BLaER1 (cell line): ENCODE results near the gene CHMP4A.

Source experiments
- H3K27ac ChIP-seq: shearing (Covaris generic); formaldehyde crosslinking; 2 replicates; pipeline ENCODE4 v1.8.1; 2022
- H3K27me3 ChIP-seq: shearing (Covaris generic); formaldehyde crosslinking; 2 replicates; pipeline ENCODE4 v1.8.1; 2022
- H3K36me3 ChIP-seq: shearing (Covaris generic); formaldehyde crosslinking; 2 replicates; pipeline ENCODE4 v1.8.1; 2022
- H3K4me1 ChIP-seq: shearing (Covaris generic); formaldehyde crosslinking; 2 replicates; pipeline ENCODE4 v1.8.1; 2022
- H3K4me2 ChIP-seq: shearing (Covaris generic); formaldehyde crosslinking; 2 replicates; pipeline ENCODE4 v1.8.1; 2022
- H3K4me3 ChIP-seq: shearing (Covaris generic); formaldehyde crosslinking; 2 replicates; pipeline ENCODE4 v1.8.1; 2022
- H3K9ac ChIP-seq: shearing (Covaris generic); formaldehyde crosslinking; 2 replicates; pipeline ENCODE4 v1.8.1; 2022
- H3K9me3 ChIP-seq: shearing (Covaris generic); formaldehyde crosslinking; 2 replicates; pipeline ENCODE4 v1.8.1; 2022
- H4K20me1 ChIP-seq: shearing (Covaris generic); formaldehyde crosslinking; 2 replicates; pipeline ENCODE4 v1.8.1; 2022
- Cebpa-rat ChIP-seq: shearing (Covaris generic); IDR thresholded peaks from 2 replicates; pipeline ENCODE4 v1.8.1; 2022

CHMP4A gene

DNA sequence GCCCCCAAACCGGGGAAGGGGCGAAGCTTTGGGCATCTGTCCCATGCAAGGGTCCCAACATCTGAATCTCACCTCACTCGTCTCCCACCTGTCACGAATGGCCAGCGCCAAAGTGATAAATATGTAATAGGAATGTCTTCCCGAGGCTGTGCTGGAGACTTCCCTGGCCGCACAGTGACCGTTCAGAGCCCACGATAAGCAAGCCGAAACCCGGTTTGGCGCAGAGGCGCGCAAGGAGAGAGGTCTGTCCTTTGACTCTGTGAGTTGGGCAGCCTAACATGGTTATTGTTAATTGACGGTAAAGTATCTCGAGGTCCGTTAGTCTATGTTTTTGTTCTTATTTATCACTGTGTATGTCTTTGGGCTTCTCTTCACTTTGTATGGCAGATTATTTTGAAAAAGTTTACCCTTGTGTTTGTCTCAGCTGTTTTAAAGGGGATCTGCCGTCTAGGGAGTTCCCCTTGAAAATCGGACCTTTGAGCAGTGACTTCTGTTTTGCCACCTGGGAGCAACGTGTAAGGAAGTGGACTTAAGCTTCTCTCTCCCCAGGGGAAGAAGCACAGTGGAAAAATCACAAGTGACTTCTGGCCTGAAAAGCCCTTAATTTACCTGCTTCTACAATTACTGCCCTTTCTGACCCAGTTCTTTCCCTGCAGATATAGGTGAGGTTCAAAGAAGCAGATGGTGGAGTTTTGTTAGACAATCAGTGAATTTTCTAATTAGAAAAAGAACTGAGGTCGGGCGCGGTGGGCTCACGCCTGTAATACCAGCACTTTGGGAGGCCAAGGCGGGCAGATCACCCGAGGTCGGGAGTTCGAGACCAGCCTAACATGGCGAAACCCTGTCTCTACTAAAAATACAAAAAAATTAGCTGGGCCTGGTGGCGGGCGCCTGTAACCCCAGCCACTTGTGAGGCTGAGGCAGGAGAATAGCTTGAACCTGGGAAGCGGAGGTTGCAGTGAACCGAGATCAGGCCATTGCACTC lies 16.9 kb downstream of the CHMP4A start:
- Histone ChIP-seq H3K4me1 (peaks cover 58% of the 10 kb centered on the region), H3K4me2 (peak overlapping the region; percentile 84), H3K9me3 (peaks cover 3% of the 10 kb centered on the region), H3K36me3 (peaks cover 49% of the 10 kb centered on the region), H4K20me1 (no peaks in the 10 kb centered on the region), H3K9ac (peak overlapping the region; percentile 98), H3K27me3 (no peaks in the 10 kb centered on the region), H3K27ac (peak overlapping the region; percentile 99), H3K4me3 (peak overlapping the region; percentile 72)
- no peak for TF ChIP-seq Cebpa-rat

GRCh38 chr14:24195186-24196070 lies 17.9 kb downstream of the CHMP4A start, which contains the start of gene TM9SF1:
Gene TM9SF1 (minus strand): TSS chr14:24195441. CDS start chr14:24195019, 422 bp downstream.
- H3K9ac ChIP-seq: peak within 1 kb of the TSS; percentile 98
- H4K20me1 ChIP-seq: no peaks in the 10 kb centered on the region
- peak within 1 kb of the TSS; percentile 84 for H3K4me2 ChIP-seq
- peaks cover 58% of the 10 kb centered on the region for H3K4me1 ChIP-seq
- no peaks in the 10 kb centered on the region for H3K9me3 ChIP-seq
- H3K27me3 ChIP-seq: no peaks in the 10 kb centered on the region
- peak within 1 kb of the TSS; percentile 72 for H3K4me3 ChIP-seq
- peak within 1 kb of the TSS; percentile 99 for H3K27ac ChIP-seq
- H3K36me3 ChIP-seq: peaks cover 46% of the 10 kb centered on the region
- no peak for TF ChIP-seq Cebpa-rat

GRCh38 chr14:24194873-24195185 lies 18.5 kb downstream of the CHMP4A start:
- peak overlapping the region; percentile 72 for H3K4me3 ChIP-seq
- no peaks in the 10 kb centered on the region for H4K20me1 ChIP-seq
- TF ChIP-seq Cebpa-rat: no peak
- peaks cover 45% of the 10 kb centered on the region for H3K36me3 ChIP-seq
- H3K27me3 ChIP-seq: no peaks in the 10 kb centered on the region
- peaks cover 58% of the 10 kb centered on the region for H3K4me1 ChIP-seq
- peak overlapping the region; percentile 99 for H3K27ac ChIP-seq
- H3K4me2 ChIP-seq: peak overlapping the region; percentile 84
- peak overlapping the region; percentile 98 for H3K9ac ChIP-seq
- H3K9me3 ChIP-seq: no peaks in the 10 kb centered on the region

- H3K9me3 ChIP-seq: no peaks in the 10 kb centered on the region
- no peaks in the 10 kb centered on the region for H4K20me1 ChIP-seq
- H3K4me3 ChIP-seq: peak overlapping the region; percentile 72
- H3K4me1 ChIP-seq: peaks cover 62% of the 10 kb centered on the region
- no peaks in the 10 kb centered on the region for H3K27me3 ChIP-seq
- H3K36me3 ChIP-seq: peaks cover 40% of the 10 kb centered on the region
- peak overlapping the region; percentile 84 for H3K4me2 ChIP-seq
- H3K9ac ChIP-seq: peak overlapping the region; percentile 98
- no peak overlapping the region for H3K27ac ChIP-seq
- no peak for TF ChIP-seq Cebpa-rat
Observed at GRCh38 chr14:24194186-24194872, 19.0 kb downstream of the CHMP4A start.

DNA sequence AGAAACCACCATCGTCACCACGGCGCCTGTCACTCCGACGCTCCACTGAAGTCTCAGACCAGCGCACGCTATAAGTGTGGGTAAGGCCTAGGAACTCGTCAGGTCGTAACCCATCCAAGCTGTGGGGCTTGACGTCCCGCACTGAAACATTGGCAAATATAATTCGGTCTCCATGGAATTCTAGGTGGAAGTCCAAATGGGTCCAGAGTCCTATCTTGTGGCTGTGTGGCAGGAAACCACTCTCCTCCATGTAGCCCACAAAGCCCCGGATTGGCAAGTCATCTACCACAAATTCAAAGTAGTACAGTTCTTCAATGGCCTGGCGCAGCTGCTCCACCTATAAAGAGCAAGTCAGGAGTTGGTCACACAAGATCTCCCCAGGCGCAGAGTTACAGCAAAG lies 20.4 kb downstream of the CHMP4A start:
- no peak for TF ChIP-seq Cebpa-rat
- no peaks in the 10 kb centered on the region for H3K27me3 ChIP-seq
- H3K4me2 ChIP-seq: peak overlapping the region; percentile 43
- no peak overlapping the region for H3K9ac ChIP-seq
- H3K27ac ChIP-seq: no peak overlapping the region
- H3K4me1 ChIP-seq: peaks cover 65% of the 10 kb centered on the region
- no peaks in the 10 kb centered on the region for H4K20me1 ChIP-seq
- H3K4me3 ChIP-seq: no peak overlapping the region
- no peaks in the 10 kb centered on the region for H3K9me3 ChIP-seq
- peaks cover 29% of the 10 kb centered on the region for H3K36me3 ChIP-seq

GRCh38 chr14:24190416-24190815 lies 22.9 kb downstream of the CHMP4A start:
- Histone ChIP-seq H3K9ac (no peak overlapping the region), H3K4me1 (peaks cover 60% of the 10 kb centered on the region)

GRCh38 chr14:24189460-24189859 lies 23.8 kb downstream of the CHMP4A start:
- H3K4me3 ChIP-seq: no peak overlapping the region
- no peak for TF ChIP-seq Cebpa-rat
- H3K9ac ChIP-seq: no peak overlapping the region
- no peaks in the 10 kb centered on the region for H3K9me3 ChIP-seq
- peaks cover 54% of the 10 kb centered on the region for H3K4me1 ChIP-seq
- H4K20me1 ChIP-seq: no peaks in the 10 kb centered on the region
- 0 out of 2 replicates have a peak overlapping the region, but pooled peaks have one; percentile 43 for H3K27ac ChIP-seq
- peaks cover 59% of the 10 kb centered on the region for H3K36me3 ChIP-seq
- H3K4me2 ChIP-seq: peak overlapping the region; percentile 92
- no peaks in the 10 kb centered on the region for H3K27me3 ChIP-seq

More at GRCh38 chr14:24190416-24190815, 22.9 kb downstream of the CHMP4A start:
- H3K36me3 ChIP-seq: peaks cover 49% of the 10 kb centered on the region
- H3K4me3 ChIP-seq: no peak overlapping the region
- TF ChIP-seq Cebpa-rat: no peak
- no peaks in the 10 kb centered on the region for H4K20me1 ChIP-seq
- no peaks in the 10 kb centered on the region for H3K27me3 ChIP-seq
- no peak overlapping the region for H3K4me2 ChIP-seq
- no peaks in the 10 kb centered on the region for H3K9me3 ChIP-seq
- H3K27ac ChIP-seq: no peak overlapping the region

- peak overlapping the region; percentile 43; the same call in 1 of the 2 replicates for H3K27ac ChIP-seq
- H3K4me2 ChIP-seq: peak overlapping the region; percentile 92
- TF ChIP-seq Cebpa-rat: no peak
- H3K4me1 ChIP-seq: peaks cover 49% of the 10 kb centered on the region
- H3K36me3 ChIP-seq: peaks cover 63% of the 10 kb centered on the region
- no peaks in the 10 kb centered on the region for H3K9me3 ChIP-seq
- H4K20me1 ChIP-seq: no peaks in the 10 kb centered on the region
- H3K27me3 ChIP-seq: no peaks in the 10 kb centered on the region
- peak overlapping the region; percentile 81 for H3K4me3 ChIP-seq
- H3K9ac ChIP-seq: peak overlapping the region; percentile 51; the same call in 1 of the 2 replicates
Observed at GRCh38 chr14:24189059-24189375, 24.3 kb downstream of the CHMP4A start.
